IMR-90 (cell line): ENCODE measurements around the gene NLRC5. TPM values are rescaled to one million over a fixed set of nuclear protein-coding genes. Genes with fewer than 3 reads are reported as not detected.

ENCODE experiments used
- ATAC-seq: fragments of 200-7000 bp; cut with Tn5 transposase; 2 replicates; pipeline ENCODE4 v1.9.1; 2020; ENCODE audit warnings: low read depth, mild to moderate bottlenecking, moderate library complexity
- BruUV-seq: library from RNA; stranded (reverse); fragments of 400-500 nt; replicated peaks from 2 replicates; lab custom pipeline; 2021; lab: Mats Ljungman, UMichigan
- CTCF ChIA-PET: fragments of 300-600 bp; formaldehyde crosslinking; extraction: SDS; loops from one replicate; lab custom pipeline; 2021; ENCODE audit warnings: antibody characterized with exemption; lab: Yijun Ruan, JAX
- POLR2A ChIA-PET: fragments of 300-600 bp; sonication (Branson Sonifier 250); formaldehyde crosslinking; loops from one replicate; lab custom pipeline; 2022; ENCODE audit warnings: antibody characterized with exemption; ENCODE audit not compliant: unreplicated experiment; lab: Charles Lee
- DNase-seq: peaks from one replicate; pipeline ENCODE4 v3.0.0; 2013
- H2AFZ ChIP-seq: replicated peaks from 2 replicates; pipeline ENCODE3; 2013; ENCODE audit warnings: low read length, mild to moderate bottlenecking; ENCODE audit not compliant: poor library complexity
- H2AK5ac ChIP-seq: 2 replicates; pipeline ENCODE4 v1.6.1; 2013; ENCODE audit warnings: low read depth, low read length, inconsistent platforms
- H2AK9ac ChIP-seq: replicated peaks from 2 replicates; pipeline ENCODE3; 2013; ENCODE audit warnings: mild to moderate bottlenecking, low read depth, low read length, moderate library complexity; ENCODE audit not compliant: poor library complexity
- H2BK120ac ChIP-seq: 2 replicates; pipeline ENCODE4 v1.6.1; 2013; ENCODE audit warnings: low read depth, low read length, inconsistent platforms
- H2BK15ac ChIP-seq: 3 replicates; pipeline ENCODE4 v1.6.1; 2013; ENCODE audit warnings: low read depth, low read length, inconsistent platforms
- H2BK20ac ChIP-seq: 2 replicates; pipeline ENCODE4 v1.6.1; 2013; ENCODE audit warnings: low read depth, mild to moderate bottlenecking, inconsistent platforms, low read length, moderate library complexity
- H2BK5ac ChIP-seq: 2 replicates; pipeline ENCODE4 v1.6.1; 2013; ENCODE audit warnings: mild to moderate bottlenecking, low read depth, low read length, inconsistent platforms; ENCODE audit not compliant: poor library complexity, severe bottlenecking
- H3K14ac ChIP-seq: replicated peaks from 2 replicates; pipeline ENCODE4 v1.6.1; 2013; ENCODE audit warnings: low read depth, low read length, inconsistent platforms
- H3K18ac ChIP-seq: 2 replicates; pipeline ENCODE4 v1.6.1; 2013; ENCODE audit warnings: low read depth, low read length, control low read depth
- H3K23ac ChIP-seq: 2 replicates; pipeline ENCODE4 v1.6.1; 2013; ENCODE audit warnings: low read depth, low read length, inconsistent platforms
- H3K27ac ChIP-seq: 2 replicates; pipeline ENCODE4 v1.5.1; 2013; ENCODE audit warnings: mild to moderate bottlenecking, control low read depth, low read length; ENCODE audit not compliant: insufficient read depth
- H3K27me3 ChIP-seq: 2 replicates; pipeline ENCODE4 v1.6.1; 2013; ENCODE audit warnings: low read length; ENCODE audit not compliant: control insufficient read depth, insufficient read depth
- H3K36me3 ChIP-seq: 2 replicates; pipeline ENCODE4 v1.6.1; 2013; ENCODE audit warnings: low read length, mixed read lengths; ENCODE audit not compliant: control insufficient read depth, insufficient read depth
- H3K4ac ChIP-seq: 2 replicates; pipeline ENCODE4 v1.6.1; 2013; ENCODE audit warnings: low read depth, low read length, inconsistent platforms
- H3K4me1 ChIP-seq: 2 replicates; pipeline ENCODE4 v1.6.1; 2013; ENCODE audit warnings: low read length, mixed read lengths; ENCODE audit not compliant: control insufficient read depth, insufficient read depth
- H3K4me2 ChIP-seq: 2 replicates; pipeline ENCODE4 v1.6.1; 2013; ENCODE audit warnings: low read depth, mild to moderate bottlenecking, control low read depth, low read length, moderate library complexity
- H3K4me3 ChIP-seq: 2 replicates; pipeline ENCODE4 v1.5.1; 2013; ENCODE audit warnings: low read depth, mild to moderate bottlenecking, control low read depth, low read length, moderate library complexity; ENCODE audit not compliant: insufficient read depth
- H3K56ac ChIP-seq: 2 replicates; pipeline ENCODE4 v1.6.1; 2013; ENCODE audit warnings: low read length, inconsistent platforms; ENCODE audit not compliant: insufficient read depth; ENCODE audit errors: extremely low read depth
- H3K79me1 ChIP-seq, 2 experiments: 2 replicates each; pipeline ENCODE4 v1.6.1; 2013; ENCODE audit warnings: low read length in 2 of 2, inconsistent platforms in 1 of 2, low read depth in 1 of 2
- H3K9ac ChIP-seq: 2 replicates; pipeline ENCODE4 v1.6.1; 2013; ENCODE audit warnings: low read depth, low read length, control low read depth
- H3K9me1 ChIP-seq: 2 replicates; pipeline ENCODE4 v1.6.1; 2013; ENCODE audit warnings: low read length, inconsistent platforms; ENCODE audit not compliant: insufficient read depth
- H3K9me3 ChIP-seq: 2 replicates; pipeline ENCODE4 v1.6.1; 2013; ENCODE audit warnings: low read length; ENCODE audit not compliant: control insufficient read depth, insufficient read depth
- H4K20me1 ChIP-seq: 2 replicates; pipeline ENCODE4 v1.6.1; 2013; ENCODE audit warnings: low read length, inconsistent platforms; ENCODE audit not compliant: insufficient read depth
- H4K5ac ChIP-seq: 2 replicates; pipeline ENCODE4 v1.6.1; 2013; ENCODE audit warnings: mild to moderate bottlenecking, low read depth, low read length, control low read depth
- H4K8ac ChIP-seq, 2 experiments: 2 replicates each; pipeline ENCODE4 v1.6.1; 2013; ENCODE audit warnings: low read depth in 2 of 2, low read length in 2 of 2, control low read depth in 1 of 2, inconsistent platforms in 1 of 2
- H4K91ac ChIP-seq: 2 replicates; pipeline ENCODE4 v1.6.1; 2013; ENCODE audit warnings: low read depth, low read length, inconsistent platforms; ENCODE audit not compliant: insufficient read depth
- BHLHE40 ChIP-seq: fragments of 150-350 bp; IDR thresholded peaks from 2 replicates; pipeline ENCODE4 v1.6.1; 2016; ENCODE audit warnings: mild to moderate bottlenecking, low read depth, low read length
- CEBPB ChIP-seq: IDR thresholded peaks from 2 replicates; pipeline ENCODE4 v1.6.1; 2012; ENCODE audit warnings: low read depth, low read length, improper control_type of control experiment
- CHD1 ChIP-seq: IDR thresholded peaks from 2 replicates; pipeline ENCODE4 v1.6.1; 2012; ENCODE audit warnings: low read depth, low read length, improper control_type of control experiment
- CTCF ChIP-seq: conservative IDR thresholded peaks from 2 replicates; pipeline ENCODE4 v1.5.1; 2012; ENCODE audit warnings: mild to moderate bottlenecking, low read depth, low read length, improper control_type of control experiment
- ELK1 ChIP-seq: fragments of 150-350 bp; IDR thresholded peaks from 2 replicates; pipeline ENCODE4 v1.6.1; 2016; ENCODE audit warnings: low read depth, mild to moderate bottlenecking, low read length, moderate library complexity, borderline replicate concordance
- FOS ChIP-seq: fragments of 150-350 bp; IDR thresholded peaks from 2 replicates; pipeline ENCODE4 v1.6.1; 2016; ENCODE audit warnings: low read depth, low read length
- MAFK ChIP-seq: IDR thresholded peaks from 2 replicates; pipeline ENCODE4 v1.6.1; 2012; ENCODE audit warnings: low read depth, low read length, improper control_type of control experiment
- MAZ ChIP-seq: IDR thresholded peaks from 2 replicates; pipeline ENCODE4 v1.6.1; 2012; ENCODE audit warnings: low read depth, mild to moderate bottlenecking, low read length, improper control_type of control experiment, moderate library complexity, borderline replicate concordance
- MXI1 ChIP-seq: IDR thresholded peaks from 2 replicates; pipeline ENCODE4 v1.6.1; 2012; ENCODE audit warnings: low read depth, mild to moderate bottlenecking, low read length, moderate library complexity, borderline replicate concordance
- NFE2L2 ChIP-seq: fragments of 150-350 bp; IDR thresholded peaks from 2 replicates; pipeline ENCODE4 v1.6.1; 2016; ENCODE audit warnings: low read depth, mild to moderate bottlenecking, low read length
- POLR2A ChIP-seq: IDR thresholded peaks from 2 replicates; pipeline ENCODE4 v1.6.1; 2012; ENCODE audit warnings: mild to moderate bottlenecking, low read depth, low read length
- RAD21 ChIP-seq: IDR thresholded peaks from 2 replicates; pipeline ENCODE4 v1.6.1; 2012; ENCODE audit warnings: low read length, improper control_type of control experiment
- RCOR1 ChIP-seq: IDR thresholded peaks from 2 replicates; pipeline ENCODE4 v1.6.1; 2012; ENCODE audit warnings: mild to moderate bottlenecking, low read length, improper control_type of control experiment; ENCODE audit not compliant: insufficient replicate concordance
- RFX5 ChIP-seq: IDR thresholded peaks from 2 replicates; pipeline ENCODE4 v1.8.0; 2012; ENCODE audit warnings: low read depth, mild to moderate bottlenecking, low read length, moderate library complexity
- SMC3 ChIP-seq: fragments of 150-350 bp; IDR thresholded peaks from 2 replicates; pipeline ENCODE4 v1.6.1; 2016; ENCODE audit warnings: low read depth, mild to moderate bottlenecking, antibody characterized with exemption, low read length, moderate library complexity
- USF2 ChIP-seq: fragments of 150-350 bp; IDR thresholded peaks from 2 replicates; pipeline ENCODE4 v1.6.1; 2017; ENCODE audit warnings: mild to moderate bottlenecking, antibody characterized with exemption, low read length, low read depth
- WGBS, 2 experiments: methylation state at CpG; one replicate each; pipeline versions ENCODE4 v1.1.5 to v1.1.7; 2013; ENCODE audit warnings: missing lambda C conversion rate in 2 of 2; ENCODE audit not compliant: insufficient read length in 1 of 2; ENCODE audit errors: extremely low coverage in 2 of 2; 5-methylcytosine and 5-hydroxymethylcytosine counted together
- dilution Hi-C: fragments of 300-500 bp; cut with HindIII; formaldehyde crosslinking; loops from one replicate; pipeline ENCODE4 v1.14.3; 2018; ENCODE audit warnings: low sequenced_read_pairs; ENCODE audit not compliant: unreplicated experiment
- in situ Hi-C: fragments of 300-500 bp; cut with MboI; formaldehyde crosslinking; loops from 3 replicates; pipeline ENCODE4 v1.14.3; 2019; ENCODE audit warnings: low sequenced_read_pairs, inconsistent platforms, mixed read lengths
- intact Hi-C: fragments of 100-400 bp; cut with micrococcal nuclease; formaldehyde crosslinking; loops from 2 replicates; pipeline ENCODE4 v1.10.0; 2022
- polyA plus RNA-seq, 3 experiments: library from polyadenylated mRNA; depleted of rRNA; stranded (reverse); fragments of >200 nt; gene quantifications; 2 replicates each; pipeline ENCODE4 v1.2.3, GENCODE V29; 2012; ENCODE audit warnings: low replicate concordance in 1 of 3
- total RNA-seq: library from RNA; depleted of rRNA; stranded (reverse); fragments of >200 nt; gene quantifications from 2 replicates; pipeline ENCODE4 v1.2.3, GENCODE V29; 2012

Gene NLRC5
- total and polyA plus RNA-seq, 2 of the 4 experiments (the other 2 are of a cell fraction) = 9.1 to 14.9 TPM

- Histone ChIP-seq H2AK9ac (no peak overlapping the region), H3K56ac (no peak overlapping the region), H3K4me2 (no peak overlapping the region), H3K4ac (no peak overlapping the region), H2BK120ac (no peak overlapping the region), H2BK20ac (no peak overlapping the region), H4K20me1 (no peaks in the 10 kb centered on the region), H3K9me3 (no peaks in the 10 kb centered on the region), H2BK15ac (no peak overlapping the region), H4K5ac (no peak overlapping the region), H3K9ac (no peak overlapping the region), H4K91ac (no peak overlapping the region), H3K14ac (no peak overlapping the region), H3K27ac (no peak overlapping the region), H3K79me1 (no peaks in the 10 kb centered on the region), H3K4me3 (no peak overlapping the region), H3K23ac (no peak overlapping the region), H3K4me1 (no peaks in the 10 kb centered on the region), H3K9me1 (peaks cover 12% of the 10 kb centered on the region; the same call in 1 of the 2 replicates), H3K27me3 (no peaks in the 10 kb centered on the region), H2BK5ac (no peak overlapping the region), H4K8ac (no peak overlapping the region), H3K18ac (no peak overlapping the region), H3K36me3 (peaks cover 4% of the 10 kb centered on the region; the same call in 1 of the 2 replicates), H2AFZ (no peak overlapping the region), H2AK5ac (no peak overlapping the region)
- in situ Hi-C loops = no loop called here
- intact Hi-C loops = no loop called here
- WGBS, 2 experiments = 100% methylated on average over 1 of the region's 4 CpGs; no CpG with 5 or more reads in 1 of the 2 experiments
- DNase-seq (no peak), ATAC-seq (no peak)
- TF ChIP-seq CEBPB = no peak
- no peak for TF ChIP-seq ELK1
- no peak for TF ChIP-seq CTCF
- no peak for TF ChIP-seq MAFK
- TF ChIP-seq RAD21 = no peak
- TF ChIP-seq NFE2L2 = no peak
- no peak for TF ChIP-seq BHLHE40
- no peak for TF ChIP-seq USF2
- no peak for TF ChIP-seq SMC3
- TF ChIP-seq MAZ = no peak
- TF ChIP-seq CHD1 = no peak
- no peak for TF ChIP-seq POLR2A
- TF ChIP-seq RFX5 = no peak
- TF ChIP-seq MXI1 = no peak
- no peak for TF ChIP-seq FOS
- no peak for TF ChIP-seq RCOR1
- ChIA-PET POLR2A (no interaction called here), CTCF (no interaction called here)
- no TSS peak for BruUV-seq
- dilution Hi-C loops = no loop called here
Measured at GRCh38 chr16:57126411-57126810, 137.1 kb downstream of the NLRC5 start.
